HuH-7 (cell line): Measurements from ENCODE around the gene FRAS1.
"Not testable (repeated sequence)": the region's sequence is repeated elsewhere in the genome, so short reads cannot be mapped to it uniquely, and the experiment has no call there.

Experiments used
- DNase-seq: peaks from one replicate; pipeline ENCODE4 v3.0.0; 2011; ENCODE audit warnings: low spot score

FRAS1 gene

GRCh38 chr4:78325271-78326157, 268.4 kb downstream of the FRAS1 start:
- no peak for DNase-seq

- DNase-seq: not testable (repeated sequence)
Measured at GRCh38 chr4:78328591-78328990, 271.5 kb downstream of the FRAS1 start.

GRCh38 chr4:78331186-78331585, 274.1 kb downstream of the FRAS1 start:
- no peak for DNase-seq

GRCh38 chr4:78331965-78332364, 274.8 kb downstream of the FRAS1 start:
- no peak for DNase-seq

- no peak for DNase-seq
Measured at GRCh38 chr4:78332976-78333375, 275.9 kb downstream of the FRAS1 start.

- DNase-seq: no peak
Measured at GRCh38 chr4:78336093-78336943, 279.2 kb downstream of the FRAS1 start.

- no peak for DNase-seq
Measured at GRCh38 chr4:78337244-78338020, 280.3 kb downstream of the FRAS1 start.

GRCh38 chr4:78342125-78342524, 285.0 kb downstream of the FRAS1 start:
- DNase-seq: no peak

GRCh38 chr4:78343682-78344081, 286.6 kb downstream of the FRAS1 start:
- DNase-seq: no peak

GRCh38 chr4:78345237-78345636, 288.1 kb downstream of the FRAS1 start:
- no peak for DNase-seq

GRCh38 chr4:78346222-78346621, 289.1 kb downstream of the FRAS1 start:
- DNase-seq: no peak

GRCh38 chr4:78347527-78347926, 290.4 kb downstream of the FRAS1 start:
- DNase-seq: no peak

GRCh38 chr4:78353921-78354320, 296.8 kb downstream of the FRAS1 start:
- no peak for DNase-seq

- DNase-seq: no peak
Measured at GRCh38 chr4:78354782-78355181, 297.7 kb downstream of the FRAS1 start.

- no peak for DNase-seq
Measured at GRCh38 chr4:78355306-78355705, 298.2 kb downstream of the FRAS1 start.

- DNase-seq: no peak
Measured at GRCh38 chr4:78356251-78356786, 299.2 kb downstream of the FRAS1 start.

GRCh38 chr4:78357122-78357521, 300.0 kb downstream of the FRAS1 start:
- no peak for DNase-seq

GRCh38 chr4:78360466-78360865, 303.3 kb downstream of the FRAS1 start:
- DNase-seq: no peak

GRCh38 chr4:78361621-78362120, 304.5 kb downstream of the FRAS1 start:
- no peak for DNase-seq

GRCh38 chr4:78362310-78362709, 305.2 kb downstream of the FRAS1 start:
- no peak for DNase-seq

GRCh38 chr4:78363031-78363570, 306.0 kb downstream of the FRAS1 start:
- DNase-seq: no peak
